T-cell (primary cell): Measurements from ENCODE around the gene IL20RA. TPM values are rescaled to one million over a fixed set of nuclear protein-coding genes. Genes with fewer than 3 reads are reported as not detected.

Source experiments
- ATAC-seq, 4 experiments: fragments of 200-7000 bp in 3 of 4; fragments of 150-1000 bp in 1 of 4; cut with Tn5 transposase; replicated peaks in 1 of 4; 1 replicate in 3 of 4; 2 replicates in 1 of 4; pipeline ENCODE4 v1.10.0; 2021; ENCODE audit warnings: moderate library complexity in 3 of 4, mild to moderate bottlenecking in 2 of 4, moderate number of reproducible peaks in 1 of 4
- CTCF ChIA-PET, 2 donors: fragments of 300-600 bp; sonication (Branson Sonifier 250); formaldehyde crosslinking; loops; one replicate each; lab custom pipeline; 2022; ENCODE audit warnings: antibody characterized with exemption in 2 of 2; lab: Charles Lee
- POLR2A ChIA-PET, 2 donors: fragments of 300-600 bp; sonication (Branson Sonifier 250); formaldehyde crosslinking; loops; one replicate each; lab custom pipeline; 2022; ENCODE audit warnings: antibody characterized with exemption in 2 of 2; lab: Charles Lee
- DNase-seq, 35 experiments: peaks; one replicate each; pipeline versions ENCODE4 v3.0.0 to v3.0.0-alpha.2; 2013 to 2023
- H3K27ac ChIP-seq: one replicate; pipeline ENCODE4 v1.5.1; 2013; ENCODE audit warnings: low read length
- H3K27me3 ChIP-seq, 2 experiments: replicated peaks in 1 of 2; 1 replicate in 1 of 2; 2 replicates in 1 of 2; pipeline versions ENCODE4 v1.6.1 to v1.7.0; 2013; ENCODE audit warnings: low read length in 1 of 2, mixed read lengths in 1 of 2; ENCODE audit not compliant: control insufficient read depth in 2 of 2, insufficient read depth in 2 of 2; ENCODE audit errors: extremely low read depth in 1 of 2
- H3K36me3 ChIP-seq, 2 donors: 1 replicate in 1 of 2; 2 replicates in 1 of 2; pipeline versions ENCODE4 v1.6.1 to v1.7.0; 2013; ENCODE audit warnings: low read length in 1 of 2; ENCODE audit not compliant: control insufficient read depth in 2 of 2, insufficient read depth in 1 of 2; ENCODE audit errors: extremely low read depth in 1 of 2
- H3K4me1 ChIP-seq, 2 experiments: 1 replicate in 1 of 2; 2 replicates in 1 of 2; pipeline versions ENCODE4 v1.6.1 to v1.7.0; 2013; ENCODE audit warnings: low read length in 2 of 2, mixed read lengths in 1 of 2; ENCODE audit not compliant: insufficient read depth in 2 of 2, control insufficient read depth in 1 of 2; ENCODE audit errors: extremely low read depth in 1 of 2
- H3K4me3 ChIP-seq, 2 donors: 1 replicate in 1 of 2; 2 replicates in 1 of 2; pipeline versions ENCODE4 v1.5.1 to v1.7.0; 2013; ENCODE audit warnings: mild to moderate bottlenecking in 2 of 2, low read length in 1 of 2, moderate library complexity in 1 of 2; ENCODE audit not compliant: control insufficient read depth in 1 of 2; ENCODE audit errors: extremely low read depth in 1 of 2
- H3K9me3 ChIP-seq: 2 replicates; pipeline ENCODE4 v1.7.0; 2013
- H3K27ac Mint-ChIP-seq, 2 donors: one replicate each; pipeline ENCODE4 v1.8.0; 2020 to 2021; ENCODE audit warnings: mild to moderate bottlenecking in 2 of 2, mixed read lengths in 2 of 2
- H3K27me3 Mint-ChIP-seq, 2 donors: one replicate each; pipeline ENCODE4 v1.8.0; 2021 to 2022; ENCODE audit warnings: mixed read lengths in 2 of 2
- H3K36me3 Mint-ChIP-seq: one replicate; pipeline ENCODE4 v1.8.0; 2021; ENCODE audit warnings: mixed read lengths
- H3K4me1 Mint-ChIP-seq, 3 donors: one replicate each; pipeline ENCODE4 v1.8.0; 2020 to 2022; ENCODE audit warnings: mixed read lengths in 3 of 3, mild to moderate bottlenecking in 1 of 3
- H3K4me3 Mint-ChIP-seq, 3 donors: one replicate each; pipeline ENCODE4 v1.8.0; 2020 to 2022; ENCODE audit warnings: mild to moderate bottlenecking in 3 of 3, mixed read lengths in 3 of 3, moderate library complexity in 3 of 3
- H3K9me3 Mint-ChIP-seq, 3 donors: one replicate each; pipeline ENCODE4 v1.8.0; 2020 to 2022; ENCODE audit warnings: mixed read lengths in 3 of 3
- WGBS: methylation state at CpG from one replicate; pipeline ENCODE4 v1.1.5; 2013; ENCODE audit warnings: missing lambda C conversion rate; ENCODE audit not compliant: insufficient coverage; 5-methylcytosine and 5-hydroxymethylcytosine counted together
- total RNA-seq, 35 experiments: library from RNA in 6 of 35; stranded (reverse) in 6 of 35; fragments of 120-200 nt in 1 of 35; gene quantifications; one replicate each; pipeline versions ENCODE4 v1.2.1 to v1.2.4 and lab custom pipeline; 2013 to 2026

Gene IL20RA
- total RNA-seq, 5 donors from 2014 or later (not counting 1 experiment from before 2014, with no cell fraction given) = 0.07 TPM; not detected in 4

DNA sequence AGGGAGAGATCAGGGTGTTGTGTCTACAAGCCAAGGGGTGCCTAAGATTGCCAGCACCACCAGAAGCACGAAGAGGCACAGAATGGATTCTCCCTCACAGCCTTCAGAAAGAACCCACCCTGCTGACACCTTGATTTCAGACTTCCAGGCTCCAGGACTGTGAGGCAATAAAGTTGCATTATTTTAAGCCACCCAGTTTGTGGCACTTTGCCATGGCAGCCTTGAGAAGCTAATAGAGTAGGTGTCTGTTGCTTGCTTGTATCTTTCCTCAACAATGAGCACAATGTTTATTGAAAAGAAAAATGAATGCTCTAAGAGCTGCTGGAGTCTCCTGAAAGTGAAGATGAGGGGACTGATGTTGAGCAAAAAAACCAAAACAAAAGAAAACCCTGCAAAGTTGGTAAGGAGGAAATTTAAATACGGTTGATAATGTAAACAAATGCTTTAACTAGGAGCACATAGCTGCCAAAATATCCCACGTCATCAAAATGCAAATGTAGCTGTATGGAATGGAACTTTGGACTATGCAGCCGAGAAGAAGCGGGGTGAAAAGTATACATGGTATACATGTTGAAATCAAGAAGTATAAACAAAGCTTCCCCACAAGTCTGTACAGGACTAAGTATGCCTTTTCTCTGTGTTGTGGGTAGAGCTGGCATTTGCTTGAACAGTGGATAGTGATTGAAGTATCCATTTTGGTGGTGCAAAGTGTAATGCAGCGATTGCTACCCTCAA, 8.0 kb downstream of the IL20RA start:
- WGBS = no CpG with 5 or more reads among the region's 6 CpGs

DNA sequence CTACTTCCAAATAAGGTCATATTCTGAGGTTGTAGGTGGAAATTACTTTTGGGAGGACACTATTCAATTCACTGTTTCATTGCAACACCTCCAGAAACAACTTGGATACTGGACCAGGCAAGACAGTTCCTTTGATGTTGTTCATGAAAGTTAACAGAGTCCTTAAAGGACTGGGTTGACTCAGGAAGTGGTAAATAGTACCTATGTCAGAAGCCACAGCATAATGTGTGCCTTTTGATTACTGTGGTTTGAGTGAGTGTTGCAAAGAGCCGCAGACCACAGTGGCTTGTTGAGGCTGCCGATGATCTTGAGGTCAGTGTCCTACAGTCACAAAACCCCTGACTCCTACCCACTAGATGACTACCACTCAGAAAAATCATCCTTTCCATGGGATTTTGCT, 10.9 kb downstream of the IL20RA start:
- WGBS = no CpG with 5 or more reads among the region's 2 CpGs
- H3K27ac Mint-ChIP-seq = no peak overlapping the region
- H3K27me3 Mint-ChIP-seq = peaks cover 51 to 62% of the 10 kb centered on the region in 2 donors
- peaks cover 15 to 36% of the 10 kb centered on the region in 2 experiments for H3K27me3 ChIP-seq
- peaks cover 3 to 17% of the 10 kb centered on the region in 2 experiments for H3K4me1 ChIP-seq
- no peak overlapping the region for H3K27ac ChIP-seq
- H3K4me3 Mint-ChIP-seq = peak overlapping the region in 1 of 3 donors; percentile 42
- H3K4me1 Mint-ChIP-seq = peaks cover 10 to 18% (median 13%) of the 10 kb centered on the region in 3 donors
- CTCF ChIA-PET = no interaction called here
- no peaks in the 10 kb centered on the region for H3K36me3 Mint-ChIP-seq
- ATAC-seq (peak; percentile 55 to 99 (median 94)), DNase-seq (peak in 33 of 35 experiments; percentile 6 to 77 (median 42))
- POLR2A ChIA-PET = no interaction called here
- H3K4me3 ChIP-seq = no peak overlapping the region
- H3K9me3 ChIP-seq = no peaks in the 10 kb centered on the region
- no peaks in the 10 kb centered on the region for H3K9me3 Mint-ChIP-seq
- no peaks in the 10 kb centered on the region for H3K36me3 ChIP-seq

More for the DNA sequence above, 8.0 kb downstream of the IL20RA start:
- ChIA-PET POLR2A (interaction anchor here in 1 of 2 donors (0.5 to 0.7 kb wide), 2 partner anchors 13 to 167 kb away, joined by 3 to 4 read pairs; no protein-coding TSS in a partner anchor), CTCF (interaction anchor here in 1 of 2 donors (0.5 kb wide), 1 partner anchor 128 kb away, joined by 3 read pairs; no protein-coding TSS in a partner anchor)
- ATAC-seq (no peak), DNase-seq (no peak)
- H3K9me3 ChIP-seq = no peaks in the 10 kb centered on the region
- no peaks in the 10 kb centered on the region for H3K36me3 ChIP-seq
- H3K36me3 Mint-ChIP-seq = no peaks in the 10 kb centered on the region
- no peaks in the 10 kb centered on the region for H3K9me3 Mint-ChIP-seq
- no peak overlapping the region for H3K4me3 Mint-ChIP-seq
- peaks cover 10 to 18% (median 13%) of the 10 kb centered on the region in 3 donors for H3K4me1 Mint-ChIP-seq
- no peak overlapping the region for H3K27ac Mint-ChIP-seq
- H3K27me3 Mint-ChIP-seq = peaks cover 60 to 69% of the 10 kb centered on the region in 2 donors
- no peak overlapping the region for H3K4me3 ChIP-seq
- H3K27ac ChIP-seq = no peak overlapping the region
- H3K4me1 ChIP-seq = peaks cover 3 to 17% of the 10 kb centered on the region in 2 experiments
- H3K27me3 ChIP-seq = peaks cover 14 to 29% of the 10 kb centered on the region in 2 experiments

GRCh38 chr6:137031122-137031521, 13.6 kb downstream of the IL20RA start:
- POLR2A ChIA-PET = interaction anchor here in 1 of 2 donors (0.6 kb wide), 1 partner anchor 362 kb away, joined by 3 read pairs; no protein-coding TSS in a partner anchor
- H3K4me1 ChIP-seq = peaks cover 3 to 17% of the 10 kb centered on the region in 2 experiments
- no peak for ATAC-seq
- CTCF ChIA-PET = no interaction called here
- Mint-ChIP-seq H3K9me3 (no peaks in the 10 kb centered on the region), H3K4me3 (no peak overlapping the region), H3K27me3 (peaks cover 52 to 60% of the 10 kb centered on the region in 2 donors), H3K27ac (no peak overlapping the region), H3K36me3 (no peaks in the 10 kb centered on the region), H3K4me1 (peaks cover 10 to 20% (median 13%) of the 10 kb centered on the region in 3 donors)
- H3K4me3 ChIP-seq = no peak overlapping the region
- H3K36me3 ChIP-seq = no peaks in the 10 kb centered on the region
- no peak overlapping the region for H3K27ac ChIP-seq
- peaks cover 11 to 43% of the 10 kb centered on the region in 2 experiments for H3K27me3 ChIP-seq
- H3K9me3 ChIP-seq = no peaks in the 10 kb centered on the region
- no CpG with 5 or more reads among the region's 3 CpGs for WGBS
- no peak for DNase-seq

DNA sequence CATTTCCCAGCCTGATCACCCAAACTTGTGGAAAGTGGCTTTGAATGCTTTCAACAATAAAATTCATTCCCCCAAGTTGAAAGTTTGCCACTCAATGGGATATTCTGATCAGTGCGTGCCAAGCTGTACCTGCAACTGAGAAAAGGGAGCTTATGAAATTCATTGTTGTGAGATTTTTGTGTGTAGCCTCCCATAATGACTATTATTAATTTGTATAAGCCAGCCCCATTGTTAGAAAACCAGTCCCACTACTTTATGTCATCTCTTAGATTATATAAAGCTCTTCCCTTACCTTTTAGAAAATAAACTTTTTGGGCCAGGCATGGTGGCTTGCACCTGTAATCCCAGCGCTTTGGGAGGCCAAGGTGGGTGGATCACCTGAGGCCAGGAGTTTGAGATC, 15.9 kb downstream of the IL20RA start:
- Histone ChIP-seq H3K4me3 (no peak overlapping the region), H3K4me1 (peaks cover 2 to 10% of the 10 kb centered on the region in 2 experiments), H3K36me3 (no peaks in the 10 kb centered on the region), H3K27ac (no peak overlapping the region), H3K27me3 (peaks cover 3 to 37% of the 10 kb centered on the region in 2 experiments), H3K9me3 (no peaks in the 10 kb centered on the region)
- Mint-ChIP-seq H3K27me3 (peaks cover 47 to 53% of the 10 kb centered on the region in 2 donors), H3K36me3 (no peaks in the 10 kb centered on the region), H3K9me3 (no peaks in the 10 kb centered on the region), H3K4me3 (no peak overlapping the region), H3K27ac (no peak overlapping the region), H3K4me1 (peaks cover 6 to 28% (median 17%) of the 10 kb centered on the region in 3 donors)
- ATAC-seq (no peak), DNase-seq (no peak)
- no CpG with 5 or more reads among the region's 2 CpGs for WGBS
- POLR2A ChIA-PET = interaction anchor here in 1 of 2 donors (0.6 kb wide), 1 partner anchor 857 kb away, joined by 15 read pairs; no protein-coding TSS in a partner anchor
- CTCF ChIA-PET = interaction anchor here in 1 of 2 donors (0.6 kb wide), 1 partner anchor 282 kb away, joined by 4 read pairs; no protein-coding TSS in a partner anchor

DNA sequence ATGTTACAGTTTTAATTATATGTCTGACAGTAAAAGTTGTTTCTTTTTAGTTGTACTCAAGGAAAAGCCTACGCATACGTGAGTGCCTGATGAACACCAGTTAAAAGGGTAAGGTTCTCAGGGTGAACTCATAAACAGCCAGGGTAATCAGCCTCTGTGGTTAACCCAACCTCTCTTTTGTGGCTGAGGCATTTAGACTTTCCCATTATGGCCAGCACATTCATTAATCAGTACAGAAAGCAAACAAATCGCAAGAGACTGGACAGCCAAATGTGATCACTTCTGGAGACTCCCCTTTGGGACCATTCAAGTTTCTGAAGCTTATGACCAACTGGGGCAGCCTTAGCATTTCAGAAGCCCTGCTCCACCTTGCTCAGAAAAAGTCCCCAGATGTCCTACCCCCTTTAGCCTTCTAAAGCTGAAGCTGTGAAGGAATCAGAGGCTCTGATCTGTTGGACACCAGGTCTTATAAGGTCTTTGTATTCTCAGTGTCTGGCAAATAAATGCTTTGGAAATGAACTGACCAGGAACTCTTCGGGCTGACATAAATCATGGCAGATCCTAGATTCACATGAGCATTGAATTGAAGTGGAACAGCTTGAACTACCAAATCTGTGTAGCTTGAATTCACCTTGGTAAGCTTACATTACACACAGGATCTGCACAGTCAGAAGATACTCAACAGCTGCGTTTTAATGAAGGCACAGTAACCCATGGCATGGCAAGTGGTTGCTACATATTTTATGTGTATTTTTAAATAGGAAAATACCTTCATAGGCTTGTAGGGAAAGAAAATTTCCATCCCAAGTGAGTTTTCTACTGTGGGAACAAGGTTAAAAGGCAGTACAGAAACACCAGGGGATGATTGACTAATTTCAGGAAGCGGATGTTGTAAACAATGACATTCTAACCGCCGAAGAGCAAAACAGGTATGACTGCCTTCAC, 18.7 kb downstream of the IL20RA start:
- peaks cover 0 to 14% (median 6%) of the 10 kb centered on the region in 3 donors for H3K4me1 Mint-ChIP-seq
- H3K27ac Mint-ChIP-seq = no peak overlapping the region
- ATAC-seq (no peak), DNase-seq (no peak)
- no peaks in the 10 kb centered on the region for H3K9me3 Mint-ChIP-seq
- Histone ChIP-seq H3K27ac (no peak overlapping the region), H3K9me3 (no peaks in the 10 kb centered on the region), H3K4me3 (no peak overlapping the region), H3K4me1 (no peaks in the 10 kb centered on the region), H3K27me3 (peaks cover 3 to 26% of the 10 kb centered on the region in 2 experiments), H3K36me3 (no peaks in the 10 kb centered on the region)
- no peaks in the 10 kb centered on the region for H3K36me3 Mint-ChIP-seq
- POLR2A ChIA-PET = no interaction called here
- H3K27me3 Mint-ChIP-seq = peaks cover 43 to 48% of the 10 kb centered on the region in 2 donors
- WGBS = 57% methylated on average over 3 of the region's 8 CpGs
- H3K4me3 Mint-ChIP-seq = no peak overlapping the region
- CTCF ChIA-PET = no interaction called here
